Lower leg skin (tissue), 3 donors: ENCODE results near the gene MRPL43.

Experiments used
- CTCF ChIP-seq, 3 donors: fragments of 450-650 bp; IDR thresholded peaks; one replicate each; pipeline ENCODE4 v1.5.1; 2016; ENCODE audit warnings: antibody characterized with exemption in 3 of 3, mild to moderate bottlenecking in 3 of 3, moderate library complexity in 2 of 3
- POLR2A ChIP-seq, 2 donors: fragments of 450-650 bp; IDR thresholded peaks; one replicate each; pipeline ENCODE4 v1.6.1; 2016 to 2017; ENCODE audit warnings: antibody characterized with exemption in 2 of 2, mild to moderate bottlenecking in 1 of 2, moderate library complexity in 1 of 2

GRCh38 chr10:100978901-100979195 is 8.4 kb downstream of the MRPL43 start:
- TF ChIP-seq CTCF (IDR thresholded peaks at IDR 0.05), result no peak
- TF ChIP-seq POLR2A (IDR thresholded peaks at IDR 0.05), result no peak
